ENCODE results near the gene RNPS1. TPM values are rescaled to one million over a fixed set of nuclear protein-coding genes. Genes with fewer than 3 reads are reported as not detected.

The RNPS1 gene
- total RNA-seq, 1 experiment from 2014 or later: 250 TPM

GRCh38 chr16:2280461-2280860, 12.5 kb upstream of the RNPS1 start:
- intact Hi-C loops (cut with micrococcal nuclease; ENCODE audit: unreplicated experiment): no loop called here
- no peak for TF ChIP-seq CTCF (conservative IDR thresholded peaks at IDR 0.05)
- TF ChIP-seq EZH2 (IDR thresholded peaks at IDR 0.05; ENCODE audit: low read depth): no peak
- Histone ChIP-seq H3K4me2 (no peak overlapping the region), H3K79me2 (ENCODE audit: low read depth) (no peaks in the 10 kb centered on the region), H3K27me3 (ENCODE audit: insufficient read depth, low read depth) (peaks cover 74% of the 10 kb centered on the region), H4K20me1 (ENCODE audit: insufficient read depth) (no peaks in the 10 kb centered on the region), H3K9me3 (ENCODE audit: insufficient read depth, low read depth) (no peaks in the 10 kb centered on the region), H2AFZ (no peak overlapping the region), H3K4me1 (replicated peaks; ENCODE audit: insufficient read depth) (no peaks in the 10 kb centered on the region), H3K27ac (no peak overlapping the region), H3K4me3 (no peak overlapping the region), H3K9me2 (ENCODE audit: insufficient read depth) (no peaks in the 10 kb centered on the region), H3K36me3 (ENCODE audit: low read depth) (no peaks in the 10 kb centered on the region), H3F3A (ENCODE audit: insufficient read depth, low read depth) (no peaks in the 10 kb centered on the region)
- CTCF ChIA-PET: no interaction called here
- DNase-seq: no peak
- POLR2A ChIA-PET (ENCODE audit: unreplicated experiment): interaction anchor here (0.6 kb wide), 1 partner anchor 17 kb away, joined by 5 read pairs; no protein-coding TSS in a partner anchor
- BruUV-seq (replicated peaks): no TSS peak

GRCh38 chr16:2278956-2279800, 11.3 kb upstream of the RNPS1 start:
- Histone ChIP-seq H3K36me3 (ENCODE audit: low read depth) (no peaks in the 10 kb centered on the region), H3F3A (ENCODE audit: insufficient read depth, low read depth) (no peaks in the 10 kb centered on the region), H3K9me3 (ENCODE audit: insufficient read depth, low read depth) (no peaks in the 10 kb centered on the region), H3K79me2 (ENCODE audit: low read depth) (no peaks in the 10 kb centered on the region), H4K20me1 (ENCODE audit: insufficient read depth) (peaks cover 2% of the 10 kb centered on the region; the same call in 1 of the 2 replicates), H3K4me3 (no peak overlapping the region), H3K27ac (no peak overlapping the region), H3K4me2 (no peak overlapping the region), H3K27me3 (ENCODE audit: insufficient read depth, low read depth) (peaks cover 62% of the 10 kb centered on the region), H3K9me2 (ENCODE audit: insufficient read depth) (no peaks in the 10 kb centered on the region), H3K4me1 (replicated peaks; ENCODE audit: insufficient read depth) (no peaks in the 10 kb centered on the region), H2AFZ (no peak overlapping the region)
- no peak for DNase-seq
- BruUV-seq (replicated peaks): no TSS peak
- intact Hi-C loops (cut with micrococcal nuclease; ENCODE audit: unreplicated experiment): no loop called here
- TF ChIP-seq CTCF (conservative IDR thresholded peaks at IDR 0.05): no peak
- TF ChIP-seq EZH2 (IDR thresholded peaks at IDR 0.05; ENCODE audit: low read depth): no peak
- ChIA-PET CTCF (no interaction called here), POLR2A (ENCODE audit: unreplicated experiment) (interaction anchor here (0.5 to 0.7 kb wide), 3 partner anchors 37 to 155 kb away, joined by 4 to 11 read pairs (median 6); partner anchors contain the start of gene TRAF7)

GRCh38 chr16:2278272-2278608, 10.3 kb upstream of the RNPS1 start:
- no peak overlapping the region for H3K4me2 ChIP-seq
- H3K79me2 ChIP-seq (ENCODE audit: low read depth): no peaks in the 10 kb centered on the region
- H3F3A ChIP-seq (ENCODE audit: insufficient read depth, low read depth): no peaks in the 10 kb centered on the region
- no peaks in the 10 kb centered on the region for H3K4me1 ChIP-seq (replicated peaks; ENCODE audit: insufficient read depth)
- H3K36me3 ChIP-seq (ENCODE audit: low read depth): no peaks in the 10 kb centered on the region
- H3K27me3 ChIP-seq (ENCODE audit: insufficient read depth, low read depth): peaks cover 54% of the 10 kb centered on the region
- TF ChIP-seq CTCF (conservative IDR thresholded peaks at IDR 0.05) (no peak), EZH2 (IDR thresholded peaks at IDR 0.05; ENCODE audit: low read depth) (no peak)
- H3K9me3 ChIP-seq (ENCODE audit: insufficient read depth, low read depth): no peaks in the 10 kb centered on the region
- H3K27ac ChIP-seq: no peak overlapping the region
- intact Hi-C loops (cut with micrococcal nuclease; ENCODE audit: unreplicated experiment): no loop called here
- no peak for DNase-seq
- no peak overlapping the region for H3K4me3 ChIP-seq
- ChIA-PET CTCF (no interaction called here), POLR2A (ENCODE audit: unreplicated experiment) (interaction anchor here (0.5 to 0.6 kb wide), 2 partner anchors 12 to 19 kb away, joined by 4 read pairs; no protein-coding TSS in a partner anchor)
- H3K9me2 ChIP-seq (ENCODE audit: insufficient read depth): no peaks in the 10 kb centered on the region
- H2AFZ ChIP-seq: no peak overlapping the region
- peaks cover 3% of the 10 kb centered on the region; the same call in 1 of the 2 replicates for H4K20me1 ChIP-seq (ENCODE audit: insufficient read depth)
- no TSS peak for BruUV-seq (replicated peaks)

Data from PC-9 (cell line).